ENCODE data around the gene NKG7. TPM values are rescaled to one million over a fixed set of nuclear protein-coding genes. Genes with fewer than 3 reads are reported as not detected.
A peak's percentile ranks its signal among the peaks of the same experiment; 100 is the strongest.
"Not testable (repeated sequence)": the region's sequence is repeated elsewhere in the genome, so short reads cannot be mapped to it uniquely, and the experiment has no call there.

The NKG7 gene
- total RNA-seq: not detected in 2 replicates

GRCh38 chr19:51372649-51373504 lies at the start of gene NKG7:
Gene NKG7, minus strand, starts transcription at chr19:51372654. Its CDS starts 119 bp downstream, at chr19:51372535.
- DNase-seq (ENCODE audit: low read depth): no peak

- DNase-seq (ENCODE audit: low read depth): peak; percentile 21
Measured at GRCh38 chr19:51422053-51422448, 49.6 kb upstream of the NKG7 start.

GRCh38 chr19:51421229-51422052 lies 49.0 kb upstream of the NKG7 start:
- DNase-seq (ENCODE audit: low read depth): no peak

- not testable (repeated sequence) for DNase-seq (ENCODE audit: low read depth)
Measured at GRCh38 chr19:51420511-51420910, 48.1 kb upstream of the NKG7 start.

- no peak for DNase-seq (ENCODE audit: low read depth)
Measured at GRCh38 chr19:51418707-51419106, 46.3 kb upstream of the NKG7 start.

GRCh38 chr19:51417810-51418157 lies 45.3 kb upstream of the NKG7 start:
- no peak for DNase-seq (ENCODE audit: low read depth)

GRCh38 chr19:51417107-51417809 lies 44.8 kb upstream of the NKG7 start, which contains the start of gene SIGLEC10:
Gene SIGLEC10, minus strand, starts transcription at chr19:51417642. Its CDS starts 61 bp downstream, at chr19:51417581.
- no peak for DNase-seq (ENCODE audit: low read depth)

GRCh38 chr19:51416422-51416821 lies 44.0 kb upstream of the NKG7 start:
- DNase-seq (ENCODE audit: low read depth): not testable (repeated sequence)

- no peak for DNase-seq (ENCODE audit: low read depth)
Measured at GRCh38 chr19:51415187-51415586, 42.7 kb upstream of the NKG7 start.

GRCh38 chr19:51410950-51411748 lies 38.7 kb upstream of the NKG7 start:
- no peak for DNase-seq (ENCODE audit: low read depth)

GRCh38 chr19:51407511-51408131 lies 35.2 kb upstream of the NKG7 start:
- DNase-seq (ENCODE audit: low read depth): peak; percentile 11

- DNase-seq (ENCODE audit: low read depth): no peak
Measured at GRCh38 chr19:51402117-51402516, 29.7 kb upstream of the NKG7 start.

GRCh38 chr19:51399936-51400335 lies 27.5 kb upstream of the NKG7 start:
- not testable (repeated sequence) for DNase-seq (ENCODE audit: low read depth)

- DNase-seq (ENCODE audit: low read depth): no peak
Measured at GRCh38 chr19:51399231-51399630, 26.8 kb upstream of the NKG7 start.

GRCh38 chr19:51398096-51398704 lies 25.7 kb upstream of the NKG7 start:
- DNase-seq (ENCODE audit: low read depth): peak; percentile 31

- not testable (repeated sequence) for DNase-seq (ENCODE audit: low read depth)
Measured at GRCh38 chr19:51397453-51397852, 25.0 kb upstream of the NKG7 start.

- no peak for DNase-seq (ENCODE audit: low read depth)
Measured at GRCh38 chr19:51396175-51396574, 23.7 kb upstream of the NKG7 start.

GRCh38 chr19:51394050-51394836 lies 21.8 kb upstream of the NKG7 start:
- peak; percentile 99 for DNase-seq (ENCODE audit: low read depth)

- DNase-seq (ENCODE audit: low read depth): no peak
Measured at GRCh38 chr19:51392701-51393100, 20.2 kb upstream of the NKG7 start.

Data from renal cortical epithelial cell (primary cell).